Retinal pigment epithelial cell (primary cell): ENCODE results near the gene UBE2D4.

Experiments used
- DNase-seq: peaks from one replicate; pipeline ENCODE4 v3.0.0-alpha.2; 2010; ENCODE audit warnings: low read depth
- H3K4me3 ChIP-seq: 2 replicates; pipeline ENCODE4 v1.5.1; 2011; ENCODE audit warnings: mild to moderate bottlenecking, low read length, control low read depth, moderate library complexity
- TF ChIP-seq, protein P1 (sequence below): conservative IDR thresholded peaks from 2 replicates; pipeline ENCODE4 v1.5.1; 2011; ENCODE audit warnings: low read depth, low read length, control low read depth, inconsistent platforms

Gene UBE2D4

DNA sequence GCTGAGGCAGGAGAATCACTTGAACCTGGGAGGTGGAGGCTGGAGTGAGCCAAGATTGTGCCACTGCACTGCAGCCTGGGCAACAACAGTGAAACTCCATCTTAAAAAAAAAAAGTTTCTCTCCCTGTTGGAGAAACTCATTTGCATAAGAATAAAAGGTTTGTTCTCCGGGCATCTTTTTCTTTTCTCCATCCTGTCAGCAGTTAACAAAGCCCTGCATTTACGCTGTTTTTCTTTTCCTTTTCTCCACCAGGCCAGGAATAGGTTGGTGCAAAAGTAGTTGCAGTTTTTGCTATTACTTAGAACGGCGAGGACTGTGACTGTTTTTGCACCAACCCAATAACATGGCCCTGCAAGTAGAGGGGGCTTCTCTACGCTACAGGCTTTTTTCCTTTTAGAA, 10.3 kb upstream of the UBE2D4 start:
- TF ChIP-seq, protein P1, sequence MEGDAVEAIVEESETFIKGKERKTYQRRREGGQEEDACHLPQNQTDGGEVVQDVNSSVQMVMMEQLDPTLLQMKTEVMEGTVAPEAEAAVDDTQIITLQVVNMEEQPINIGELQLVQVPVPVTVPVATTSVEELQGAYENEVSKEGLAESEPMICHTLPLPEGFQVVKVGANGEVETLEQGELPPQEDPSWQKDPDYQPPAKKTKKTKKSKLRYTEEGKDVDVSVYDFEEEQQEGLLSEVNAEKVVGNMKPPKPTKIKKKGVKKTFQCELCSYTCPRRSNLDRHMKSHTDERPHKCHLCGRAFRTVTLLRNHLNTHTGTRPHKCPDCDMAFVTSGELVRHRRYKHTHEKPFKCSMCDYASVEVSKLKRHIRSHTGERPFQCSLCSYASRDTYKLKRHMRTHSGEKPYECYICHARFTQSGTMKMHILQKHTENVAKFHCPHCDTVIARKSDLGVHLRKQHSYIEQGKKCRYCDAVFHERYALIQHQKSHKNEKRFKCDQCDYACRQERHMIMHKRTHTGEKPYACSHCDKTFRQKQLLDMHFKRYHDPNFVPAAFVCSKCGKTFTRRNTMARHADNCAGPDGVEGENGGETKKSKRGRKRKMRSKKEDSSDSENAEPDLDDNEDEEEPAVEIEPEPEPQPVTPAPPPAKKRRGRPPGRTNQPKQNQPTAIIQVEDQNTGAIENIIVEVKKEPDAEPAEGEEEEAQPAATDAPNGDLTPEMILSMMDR: no peak
- H3K4me3 ChIP-seq: no peak overlapping the region
- no peak for DNase-seq

- no peak overlapping the region for H3K4me3 ChIP-seq
- TF ChIP-seq, protein P1: no peak
These were observed 4.8 kb upstream of the UBE2D4 start for GRCh38 chr7:43921423-43921822.

DNA sequence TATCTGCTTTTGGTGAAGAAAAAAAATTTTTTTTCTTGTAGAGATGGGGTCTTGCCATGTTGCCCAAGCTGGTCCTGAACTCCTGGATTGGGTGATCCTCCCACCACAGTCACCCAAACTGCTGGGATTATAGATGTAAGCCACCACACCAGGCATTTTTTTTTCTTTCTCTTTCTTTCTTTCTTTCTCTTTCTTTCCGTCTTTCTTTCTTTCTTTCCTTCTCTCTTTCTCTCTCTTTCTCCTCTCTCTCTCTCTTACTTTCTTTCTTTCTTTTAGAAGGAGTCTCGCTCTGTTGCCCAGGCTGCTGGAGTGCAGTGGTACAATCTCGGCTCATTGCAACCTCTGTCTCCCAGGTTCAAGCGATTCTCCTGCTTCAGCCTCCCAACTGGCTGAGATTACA, 3.5 kb upstream of the UBE2D4 start:
- H3K4me3 ChIP-seq: no peak overlapping the region
- no peak for DNase-seq
- TF ChIP-seq, protein P1: no peak

More at GRCh38 chr7:43921423-43921822, 4.8 kb upstream of the UBE2D4 start:
- peak; percentile 42 for DNase-seq

DNA sequence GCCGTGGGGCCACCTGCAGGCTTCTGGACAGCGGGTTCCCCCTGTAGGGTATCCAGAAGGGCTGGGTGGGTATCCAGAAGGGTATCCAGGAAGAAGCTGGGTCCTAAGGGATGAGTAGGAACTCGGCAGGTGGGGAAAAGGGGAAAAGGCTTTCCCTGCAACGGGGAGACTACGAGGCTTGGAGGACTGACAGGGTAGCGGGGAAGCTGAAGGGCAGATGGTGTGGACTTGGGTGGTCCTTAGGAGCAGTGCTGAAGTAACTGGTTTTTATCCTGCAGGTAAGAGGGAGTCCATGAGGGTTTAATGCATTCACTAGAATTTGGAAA, 525 bp downstream of the UBE2D4 start:
- no peak for DNase-seq
- TF ChIP-seq, protein P1: no peak
- peak overlapping the region; percentile 66 for H3K4me3 ChIP-seq

GRCh38 chr7:43927810-43928209, 1.6 kb downstream of the UBE2D4 start:
- TF ChIP-seq, protein P1: no peak

DNA sequence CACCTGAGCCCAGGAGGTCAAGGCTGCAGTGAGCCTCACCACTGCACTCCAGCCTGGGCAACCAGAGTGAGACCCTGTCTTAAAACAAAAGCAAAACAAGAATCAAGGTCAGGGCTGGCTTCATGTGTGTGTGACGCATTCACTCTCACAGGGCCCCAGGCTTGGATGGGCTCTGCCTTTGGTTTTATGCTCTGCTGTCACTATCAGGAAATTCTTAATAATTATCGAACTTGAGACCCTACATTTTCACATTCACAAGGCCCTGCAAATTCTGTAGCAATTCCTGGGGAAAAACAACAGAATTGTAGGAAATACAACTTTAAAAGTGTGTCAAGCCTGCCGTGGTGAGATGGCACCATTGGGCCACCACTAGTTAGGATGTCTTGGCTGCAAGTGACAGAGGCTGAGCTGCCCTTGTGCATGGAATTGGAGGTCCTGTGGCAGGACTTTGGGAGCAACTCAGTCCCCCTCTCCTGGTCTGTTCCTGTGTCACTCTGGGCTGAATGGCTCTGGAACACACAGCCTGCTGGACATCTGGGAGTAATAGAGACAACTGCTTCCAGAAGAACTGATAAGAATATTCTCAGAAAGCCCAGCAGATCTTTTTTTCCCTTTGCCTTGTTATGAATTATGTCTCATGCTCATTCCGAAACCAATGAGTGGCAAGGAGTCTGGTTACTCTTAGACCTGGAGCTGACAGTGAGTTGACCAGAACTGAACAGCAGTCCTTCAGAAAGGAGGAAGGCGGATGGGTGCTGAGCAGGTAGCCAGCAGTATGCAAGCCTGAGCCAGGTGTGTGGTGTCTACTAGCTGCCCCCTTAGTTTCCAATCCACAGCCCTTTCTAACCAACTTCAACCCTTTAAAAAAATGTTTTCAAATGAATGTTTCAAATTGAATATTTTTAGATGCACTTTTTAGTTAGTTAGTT, 3.6 kb downstream of the UBE2D4 start:
- H3K4me3 ChIP-seq: no peak overlapping the region
- TF ChIP-seq, protein P1: no peak
- DNase-seq: no peak

More at GRCh38 chr7:43927810-43928209, 1.6 kb downstream of the UBE2D4 start:
- no peak overlapping the region for H3K4me3 ChIP-seq
- DNase-seq: no peak

DNA sequence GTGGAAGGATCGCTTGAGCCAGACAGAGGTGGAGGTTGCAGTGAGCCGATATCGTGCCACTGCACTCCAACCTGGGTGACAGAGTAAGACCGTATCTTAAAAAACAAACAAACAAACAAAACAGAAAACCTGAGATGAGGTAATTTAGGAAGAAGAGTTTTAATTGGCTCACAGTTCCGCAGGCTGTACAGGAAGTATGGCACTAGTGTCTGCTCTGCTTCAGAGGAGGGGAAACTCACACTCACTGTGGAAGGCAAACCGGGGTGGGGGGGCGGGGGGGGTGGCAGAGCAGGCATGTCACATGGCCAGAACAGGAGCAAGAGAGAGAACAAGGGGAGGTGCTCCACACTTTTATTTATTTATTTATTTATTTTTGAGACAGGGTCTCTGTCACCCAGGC, 5.1 kb downstream of the UBE2D4 start:
- DNase-seq: no peak
- no peak overlapping the region for H3K4me3 ChIP-seq
- TF ChIP-seq, protein P1: no peak
